ENCODE results near the gene CAVIN4.

GRCh38 chr9:100578610-100579009, 731 bp downstream of the CAVIN4 start:
- TF ChIP-seq EZH2 (optimal IDR thresholded peaks at IDR 0.05; ENCODE audit: low read depth, low read length) (no peak), EZH2phosphoT487 (IDR thresholded peaks at IDR 0.05; ENCODE audit: low read length) (no peak)
- TF ChIP-seq, protein P1, sequence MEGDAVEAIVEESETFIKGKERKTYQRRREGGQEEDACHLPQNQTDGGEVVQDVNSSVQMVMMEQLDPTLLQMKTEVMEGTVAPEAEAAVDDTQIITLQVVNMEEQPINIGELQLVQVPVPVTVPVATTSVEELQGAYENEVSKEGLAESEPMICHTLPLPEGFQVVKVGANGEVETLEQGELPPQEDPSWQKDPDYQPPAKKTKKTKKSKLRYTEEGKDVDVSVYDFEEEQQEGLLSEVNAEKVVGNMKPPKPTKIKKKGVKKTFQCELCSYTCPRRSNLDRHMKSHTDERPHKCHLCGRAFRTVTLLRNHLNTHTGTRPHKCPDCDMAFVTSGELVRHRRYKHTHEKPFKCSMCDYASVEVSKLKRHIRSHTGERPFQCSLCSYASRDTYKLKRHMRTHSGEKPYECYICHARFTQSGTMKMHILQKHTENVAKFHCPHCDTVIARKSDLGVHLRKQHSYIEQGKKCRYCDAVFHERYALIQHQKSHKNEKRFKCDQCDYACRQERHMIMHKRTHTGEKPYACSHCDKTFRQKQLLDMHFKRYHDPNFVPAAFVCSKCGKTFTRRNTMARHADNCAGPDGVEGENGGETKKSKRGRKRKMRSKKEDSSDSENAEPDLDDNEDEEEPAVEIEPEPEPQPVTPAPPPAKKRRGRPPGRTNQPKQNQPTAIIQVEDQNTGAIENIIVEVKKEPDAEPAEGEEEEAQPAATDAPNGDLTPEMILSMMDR (IDR thresholded peaks at IDR 0.05; ENCODE audit: low read length) = no peak

Measured in MM.1S (cell line).